Gastrocnemius medialis (tissue), 4 donors: ENCODE measurements around the gene BCL6B.

Experiments used
- CTCF ChIP-seq, 5 experiments: fragments of 450-650 bp in 3 of 5; fragments of 200-600 bp in 2 of 5; sonication (generic) in 2 of 5; IDR thresholded peaks in 4 of 5; conservative IDR thresholded peaks in 1 of 5; 1 replicate in 4 of 5; 2 replicates in 1 of 5; pipeline ENCODE4 v1.5.1; 2016 to 2019; ENCODE audit warnings: antibody characterized with exemption in 5 of 5, mild to moderate bottlenecking in 3 of 5, moderate library complexity in 3 of 5
- POLR2A ChIP-seq, 2 donors: fragments of 450-650 bp; IDR thresholded peaks; one replicate each; pipeline ENCODE4 v1.6.1; 2017; ENCODE audit warnings: antibody characterized with exemption in 2 of 2, mild to moderate bottlenecking in 2 of 2, moderate library complexity in 2 of 2

- TF ChIP-seq CTCF (IDR thresholded peaks at IDR 0.05 in 4 of 5, conservative IDR thresholded peaks at IDR 0.05 in 1 of 5), result no peak
- TF ChIP-seq POLR2A (IDR thresholded peaks at IDR 0.05), result no peak
Measured at GRCh38 chr17:7010523-7010922, 12.3 kb upstream of the BCL6B start.
